ENCODE data around the gene PGF. TPM values are rescaled to one million over a fixed set of nuclear protein-coding genes. Genes with fewer than 3 reads are reported as not detected.
A peak's percentile ranks its signal among the peaks of the same experiment; 100 is the strongest.

Gene PGF
- total and polyA plus RNA-seq, 8 donors, result 1.8 to 13.3 (median 6.4) TPM; not detected in 1

GRCh38 chr14:74951443-74952179, 3.8 kb downstream of the PGF start:
- DNase-seq, result peak in 1 of 2 donors; percentile 60
- Histone ChIP-seq H3K27ac (peak overlapping the region in 3 of 5 donors; percentile 21 to 50 (median 25)), H3K4me1 (peaks cover 36 to 50% (median 45%) of the 10 kb centered on the region in 4 donors), H3K9me3 (no peaks in the 10 kb centered on the region), H3K36me3 (no peaks in the 10 kb centered on the region), H3K27me3 (peaks cover 0 to 51% (median 18%) of the 10 kb centered on the region in 3 donors), H3K4me3 (no peak overlapping the region)
- TF ChIP-seq EP300 (IDR thresholded peaks at IDR 0.05) (no peak), POLR2AphosphoS5 (IDR thresholded peaks at IDR 0.05) (no peak), CTCF (IDR thresholded peaks at IDR 0.05) (no peak), POLR2A (IDR thresholded peaks at IDR 0.05) (no peak)
- intact Hi-C loops (cut with DNase I; ENCODE audit: low total_unique reads), result loop anchor here (10.0 kb wide), 1 partner anchor 123 kb away; no protein-coding TSS in a partner anchor
- WGBS, 5 donors, result 62 to 74% (median 68%) methylated on average over 9 to 15 of the region's 15 CpGs

GRCh38 chr14:74950795-74951442, 4.5 kb downstream of the PGF start:
- 35 to 66% (median 49%) methylated on average over 9 of the region's 9 CpGs for WGBS, 5 donors
- no peaks in the 10 kb centered on the region for H3K36me3 ChIP-seq
- peaks cover 0 to 51% (median 17%) of the 10 kb centered on the region in 3 donors for H3K27me3 ChIP-seq
- peak overlapping the region in 4 of 5 donors; percentile 2 to 50 (median 23) for H3K27ac ChIP-seq
- peaks cover 42 to 56% (median 50%) of the 10 kb centered on the region in 4 donors for H3K4me1 ChIP-seq
- TF ChIP-seq POLR2A (IDR thresholded peaks at IDR 0.05) (no peak), CTCF (IDR thresholded peaks at IDR 0.05) (no peak), POLR2AphosphoS5 (IDR thresholded peaks at IDR 0.05) (no peak), EP300 (IDR thresholded peaks at IDR 0.05) (no peak)
- no peaks in the 10 kb centered on the region for H3K9me3 ChIP-seq
- no peak overlapping the region for H3K4me3 ChIP-seq
- DNase-seq, result peak; percentile 36 to 85
- intact Hi-C loops (cut with DNase I; ENCODE audit: low total_unique reads), result loop anchor here (10.0 kb wide), 1 partner anchor 124 kb away; no protein-coding TSS in a partner anchor

GRCh38 chr14:74949859-74950573, 5.4 kb downstream of the PGF start:
- Histone ChIP-seq H3K27me3 (peaks cover 0 to 43% (median 11%) of the 10 kb centered on the region in 3 donors), H3K4me1 (peaks cover 36 to 51% (median 42%) of the 10 kb centered on the region in 4 donors), H3K36me3 (no peaks in the 10 kb centered on the region), H3K4me3 (no peak overlapping the region), H3K9me3 (no peaks in the 10 kb centered on the region), H3K27ac (no peak overlapping the region)
- intact Hi-C loops (cut with DNase I; ENCODE audit: low total_unique reads), result loop anchor here (10.0 kb wide), 1 partner anchor 125 kb away; no protein-coding TSS in a partner anchor
- DNase-seq, result no peak
- 81 to 89% (median 82%) methylated on average over 17 of the region's 17 CpGs for WGBS, 5 donors
- TF ChIP-seq CTCF (IDR thresholded peaks at IDR 0.05) (no peak), POLR2A (IDR thresholded peaks at IDR 0.05) (no peak), POLR2AphosphoS5 (IDR thresholded peaks at IDR 0.05) (no peak), EP300 (IDR thresholded peaks at IDR 0.05) (no peak)

- intact Hi-C loops (cut with DNase I; ENCODE audit: low total_unique reads), result no loop called here
- H3K27ac ChIP-seq, result peak overlapping the region in 1 of 5 donors; percentile 6
- TF ChIP-seq EP300 (IDR thresholded peaks at IDR 0.05) (no peak), POLR2A (IDR thresholded peaks at IDR 0.05) (no peak), POLR2AphosphoS5 (IDR thresholded peaks at IDR 0.05) (no peak), CTCF (IDR thresholded peaks at IDR 0.05) (no peak)
Observed at GRCh38 chr14:74949191-74949601, 6.2 kb downstream of the PGF start.

More at GRCh38 chr14:74949191-74949601, 6.2 kb downstream of the PGF start:
- Histone ChIP-seq H3K4me1 (peaks cover 28 to 43% (median 34%) of the 10 kb centered on the region in 4 donors), H3K27me3 (peaks cover 0 to 34% (median 3%) of the 10 kb centered on the region in 3 donors), H3K4me3 (no peak overlapping the region), H3K36me3 (no peaks in the 10 kb centered on the region), H3K9me3 (no peaks in the 10 kb centered on the region)
- no peak for DNase-seq
- WGBS, 5 donors, result 89 to 100% (median 93%) methylated on average over 2 to 16 of the region's 16 CpGs
